Vagina (tissue), 2 donors: ENCODE data around the gene CMTM4. TPM values are rescaled to one million over a fixed set of nuclear protein-coding genes. Genes with fewer than 3 reads are reported as not detected.

Experiments
- DNase-seq, 2 donors: peaks; one replicate each; pipeline ENCODE4 v3.0.0-alpha.2; 2017; ENCODE audit errors: extremely low spot score in 2 of 2
- H3K27ac ChIP-seq: fragments of 200-600 bp; sonication (generic); one replicate; pipeline ENCODE4 v1.5.1; 2019
- H3K27me3 ChIP-seq: fragments of 200-600 bp; sonication (generic); one replicate; pipeline ENCODE4 v1.5.1; 2019
- H3K36me3 ChIP-seq, 2 donors: fragments of 200-600 bp; sonication (generic); one replicate each; pipeline ENCODE4 v1.5.1; 2017 to 2019
- H3K4me1 ChIP-seq: fragments of 200-600 bp; sonication (generic); one replicate; pipeline ENCODE4 v1.5.1; 2019
- H3K4me3 ChIP-seq, 2 donors: fragments of 200-600 bp; sonication (generic); 1 replicate in 1 of 2; 2 replicates in 1 of 2; pipeline ENCODE4 v1.5.1; 2016 to 2019
- H3K9me3 ChIP-seq: fragments of 200-600 bp; sonication (generic); one replicate; pipeline ENCODE4 v1.5.1; 2019
- CTCF ChIP-seq, 3 experiments: fragments of 450-650 bp in 2 of 3; fragments of 200-600 bp in 1 of 3; sonication (generic) in 1 of 3; IDR thresholded peaks; one replicate each; pipeline ENCODE4 v1.5.1; 2017 to 2019; ENCODE audit warnings: antibody characterized with exemption in 3 of 3, mild to moderate bottlenecking in 2 of 3, moderate library complexity in 2 of 3
- POLR2A ChIP-seq, 2 donors: fragments of 450-650 bp; IDR thresholded peaks; one replicate each; pipeline ENCODE4 v1.6.1; 2017; ENCODE audit warnings: antibody characterized with exemption in 2 of 2, mild to moderate bottlenecking in 2 of 2, moderate library complexity in 2 of 2
- POLR2AphosphoS5 ChIP-seq, 2 donors: sonication (generic); formaldehyde crosslinking; IDR thresholded peaks; one replicate each; pipeline ENCODE4 v1.9.0; 2017; ENCODE audit warnings: antibody characterized with exemption in 2 of 2, mild to moderate bottlenecking in 2 of 2, low read depth in 1 of 2; ENCODE audit not compliant: insufficient read depth in 1 of 2
- intact Hi-C: fragments of 100-400 bp; cut with DNase I; formaldehyde crosslinking; loops from one replicate; pipeline ENCODE4 v1.15.1; 2023
- total RNA-seq: library from RNA; depleted of rRNA; stranded (reverse); fragments of >200 nt; gene quantifications from one replicate; pipeline ENCODE4 v1.2.3, GENCODE V29; 2016

The CMTM4 gene
- total RNA-seq, 1 donor from 2014 or later, result 15.7 TPM

DNA sequence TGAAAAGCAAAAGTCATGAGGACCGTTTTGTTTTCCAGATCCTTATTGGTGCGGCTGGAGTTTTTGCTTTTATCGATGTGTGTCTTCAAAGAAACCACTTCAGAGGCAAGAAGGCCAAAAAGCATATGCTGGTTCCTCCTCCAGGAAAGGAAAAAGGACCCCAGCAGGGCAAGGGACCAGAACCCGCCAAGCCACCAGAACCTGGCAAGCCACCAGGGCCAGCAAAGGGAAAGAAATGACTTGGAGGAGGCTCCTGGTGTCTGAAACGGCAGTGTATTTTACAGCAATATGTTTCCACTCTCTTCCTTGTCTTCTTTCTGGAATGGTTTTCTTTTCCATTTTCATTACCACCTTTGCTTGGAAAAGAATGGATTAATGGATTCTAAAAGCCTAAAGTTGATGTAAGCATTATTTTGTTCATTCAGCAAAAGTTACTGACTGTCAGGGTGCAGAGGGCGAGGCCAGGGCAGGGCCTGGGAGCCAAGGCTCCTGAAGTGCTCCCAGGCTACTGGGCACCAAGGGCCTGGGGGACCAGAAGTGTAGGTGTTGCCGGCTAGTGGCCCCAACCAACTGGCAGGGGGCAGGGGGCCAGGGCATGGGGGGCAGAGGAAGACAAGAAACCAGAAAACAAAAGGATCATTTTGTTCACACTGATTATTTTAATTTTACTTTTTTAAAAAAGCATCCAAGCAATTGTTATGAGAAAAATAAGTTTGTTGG is 108.5 kb downstream of the CMTM4 start:
- H3K9me3 ChIP-seq, result no peaks in the 10 kb centered on the region
- TF ChIP-seq CTCF (IDR thresholded peaks at IDR 0.05), result no peak
- TF ChIP-seq POLR2A (IDR thresholded peaks at IDR 0.05), result no peak
- no peak for TF ChIP-seq POLR2AphosphoS5 (IDR thresholded peaks at IDR 0.05; ENCODE audit: insufficient read depth in 1 of 2, low read depth in 1 of 2)
- DNase-seq, result no peak
- no peaks in the 10 kb centered on the region for H3K36me3 ChIP-seq
- H3K27me3 ChIP-seq, result no peaks in the 10 kb centered on the region
- intact Hi-C loops, result no loop called here
- no peaks in the 10 kb centered on the region for H3K4me1 ChIP-seq
- H3K27ac ChIP-seq, result no peak overlapping the region
- peak overlapping the region in 1 of 2 donors; percentile 12 for H3K4me3 ChIP-seq

GRCh38 chr16:66585481-66586239 is 110.9 kb downstream of the CMTM4 start:
- DNase-seq, result no peak
- TF ChIP-seq POLR2A (IDR thresholded peaks at IDR 0.05) (no peak), POLR2AphosphoS5 (IDR thresholded peaks at IDR 0.05; ENCODE audit: insufficient read depth in 1 of 2, low read depth in 1 of 2) (no peak), CTCF (IDR thresholded peaks at IDR 0.05) (no peak)
- Histone ChIP-seq H3K27ac (no peak overlapping the region), H3K27me3 (no peaks in the 10 kb centered on the region), H3K36me3 (no peaks in the 10 kb centered on the region), H3K4me3 (no peak overlapping the region), H3K4me1 (no peaks in the 10 kb centered on the region), H3K9me3 (no peaks in the 10 kb centered on the region)
- intact Hi-C loops, result no loop called here

- Histone ChIP-seq H3K4me1 (peaks cover 17% of the 10 kb centered on the region), H3K36me3 (no peaks in the 10 kb centered on the region), H3K27ac (no peak overlapping the region), H3K4me3 (no peak overlapping the region), H3K27me3 (no peaks in the 10 kb centered on the region), H3K9me3 (no peaks in the 10 kb centered on the region)
- TF ChIP-seq POLR2AphosphoS5 (IDR thresholded peaks at IDR 0.05; ENCODE audit: insufficient read depth in 1 of 2, low read depth in 1 of 2), result no peak
- intact Hi-C loops, result loop anchor here (2.0 kb wide), 1 partner anchor 31 kb away; the partner anchor contains the start of gene TK2
- DNase-seq, result no peak
These were observed 115.1 kb downstream of the CMTM4 start for GRCh38 chr16:66581246-66581952.

DNA sequence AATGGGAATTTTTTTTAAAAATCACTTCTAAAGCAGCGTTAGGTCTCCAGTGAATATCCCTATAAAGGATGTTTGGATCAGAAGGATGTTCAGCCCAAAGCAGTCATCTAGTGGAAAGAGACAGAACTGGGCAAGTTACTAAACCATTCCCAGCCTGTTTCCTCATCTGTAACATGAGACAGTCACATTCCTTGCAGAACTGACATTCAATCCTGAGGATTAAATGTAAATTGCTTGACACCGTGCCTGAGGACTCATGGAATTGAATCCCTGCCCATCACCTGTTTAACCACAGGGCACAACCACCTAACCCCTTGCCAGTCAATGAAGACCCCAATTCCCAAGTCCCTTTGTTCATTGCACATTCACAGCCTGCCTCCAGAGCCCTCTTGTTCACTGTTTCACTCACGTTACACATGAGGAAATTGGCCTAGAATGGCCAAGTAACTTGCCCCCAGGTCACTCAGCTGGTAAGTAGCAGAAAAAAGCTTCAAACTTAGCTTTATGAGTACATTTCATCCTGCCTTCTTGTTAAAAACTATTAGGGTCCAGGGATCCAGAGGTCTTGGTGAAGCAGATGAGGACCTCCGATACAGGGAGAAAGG is 115.8 kb downstream of the CMTM4 start:
- H3K4me1 ChIP-seq, result peaks cover 17% of the 10 kb centered on the region
- no peak overlapping the region for H3K27ac ChIP-seq
- H3K36me3 ChIP-seq, result no peaks in the 10 kb centered on the region
- intact Hi-C loops, result loop anchor here (2.0 kb wide), 1 partner anchor 30 kb away; the partner anchor contains the start of gene TK2
- TF ChIP-seq CTCF (IDR thresholded peaks at IDR 0.05) (no peak), POLR2AphosphoS5 (IDR thresholded peaks at IDR 0.05; ENCODE audit: insufficient read depth in 1 of 2, low read depth in 1 of 2) (no peak), POLR2A (IDR thresholded peaks at IDR 0.05) (no peak)
- no peaks in the 10 kb centered on the region for H3K9me3 ChIP-seq
- no peak overlapping the region for H3K4me3 ChIP-seq
- no peak for DNase-seq
- H3K27me3 ChIP-seq, result no peaks in the 10 kb centered on the region
